Stimulated activated CD8-positive, alpha-beta memory T cell treated with anti-CD3 and anti-CD28 coated beads, Interleukin-15, amount 100 ng/mL, for 24 hours (primary cell): ENCODE results near the gene PANX1.

ENCODE experiments used
- DNase-seq: peaks from one replicate; pipeline ENCODE4 v3.0.0-alpha.2; 2020; ENCODE audit warnings: low read depth

Gene PANX1

GRCh38 chr11:94129512-94130297 is 1.1 kb downstream of the PANX1 start:
- no peak for DNase-seq

DNA sequence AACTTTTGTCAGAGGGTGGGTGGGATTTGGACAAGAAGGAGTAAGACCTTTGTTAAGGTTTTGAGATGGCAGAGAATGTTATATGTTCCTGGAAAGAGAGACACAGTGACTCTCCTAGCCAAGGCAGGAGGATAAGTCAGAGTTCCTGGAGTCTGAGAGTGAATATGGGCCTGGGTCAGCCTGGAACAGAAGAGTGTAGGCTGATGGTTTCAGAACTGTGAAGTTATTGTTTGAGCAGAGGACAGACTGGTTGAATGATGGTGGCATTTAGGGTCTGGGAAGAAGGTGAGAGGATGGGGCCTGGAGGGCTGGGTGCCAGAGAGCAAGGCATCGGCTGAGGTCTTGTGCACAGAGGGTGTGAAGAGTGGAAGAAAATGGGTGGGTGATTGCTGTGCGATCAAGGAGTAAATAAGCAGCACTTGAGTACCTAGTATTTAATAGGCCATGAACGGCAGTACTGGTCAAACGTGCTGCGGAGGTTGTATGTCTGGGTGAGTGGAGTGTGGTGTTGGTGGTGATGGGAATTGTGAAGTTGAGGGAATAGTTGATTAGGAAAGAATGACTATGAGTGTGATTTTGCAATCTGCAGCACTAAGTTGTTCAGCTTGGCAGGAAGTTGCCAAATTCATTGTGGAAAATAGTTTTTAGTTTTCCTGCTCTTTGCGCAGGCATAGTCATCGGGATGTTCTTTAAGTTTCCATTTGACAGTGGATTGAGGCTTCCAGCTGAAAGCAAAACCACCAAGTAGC is 1.8 kb downstream of the PANX1 start:
- no peak for DNase-seq

DNA sequence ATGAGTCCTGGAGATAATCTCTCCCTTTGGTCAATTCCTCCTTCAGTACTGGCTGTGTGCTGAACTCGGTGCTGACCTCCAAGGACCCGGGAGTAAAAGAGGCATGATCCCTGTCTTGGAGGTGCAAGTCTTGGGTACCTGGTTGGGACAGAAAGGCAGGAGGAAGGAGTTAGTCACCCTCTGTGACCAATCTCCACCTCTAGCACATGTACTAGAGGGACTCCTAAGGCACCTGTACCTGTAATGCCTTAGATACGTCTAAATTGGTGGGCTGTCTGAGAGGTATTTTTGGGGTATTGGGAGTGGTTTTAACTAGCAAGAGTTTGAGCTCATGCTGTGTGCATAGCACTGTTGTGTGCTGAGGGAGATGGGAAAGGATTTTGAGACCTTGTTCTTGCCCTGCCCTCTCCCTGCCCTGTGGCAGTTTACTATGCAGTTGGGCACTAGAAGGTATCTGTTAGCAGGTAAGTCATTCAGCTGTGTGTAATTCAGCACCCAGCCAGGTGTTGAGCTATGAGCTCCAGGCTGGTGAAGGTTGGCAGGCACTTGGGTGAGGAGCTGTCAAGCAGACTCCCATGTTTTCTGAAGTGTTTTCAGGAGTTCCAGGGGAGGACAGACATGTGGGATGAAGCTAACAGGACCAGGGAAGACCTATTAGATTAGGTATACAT is 2.5 kb downstream of the PANX1 start:
- DNase-seq, result no peak

DNA sequence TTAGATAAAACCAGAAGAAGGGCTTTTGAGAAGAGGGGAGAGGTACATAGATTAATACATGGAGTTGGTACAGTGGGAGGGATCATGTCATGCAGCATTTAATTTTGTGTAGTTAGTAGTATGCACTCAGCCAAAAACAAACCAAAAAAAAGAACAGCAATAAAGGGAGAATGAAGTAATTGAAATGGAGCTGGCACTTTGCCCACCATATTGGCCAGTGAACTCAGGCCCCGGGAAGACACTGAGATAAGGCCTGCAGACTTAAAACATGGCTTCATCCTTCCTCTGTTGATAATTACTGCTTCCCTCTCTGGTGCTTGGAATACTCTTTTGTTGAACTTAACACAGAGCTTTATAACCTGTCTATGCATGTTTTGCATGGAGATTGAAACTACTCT is 3.1 kb downstream of the PANX1 start:
- no peak for DNase-seq

- no peak for DNase-seq
Measured at GRCh38 chr11:94132152-94132558, 3.5 kb downstream of the PANX1 start.

DNA sequence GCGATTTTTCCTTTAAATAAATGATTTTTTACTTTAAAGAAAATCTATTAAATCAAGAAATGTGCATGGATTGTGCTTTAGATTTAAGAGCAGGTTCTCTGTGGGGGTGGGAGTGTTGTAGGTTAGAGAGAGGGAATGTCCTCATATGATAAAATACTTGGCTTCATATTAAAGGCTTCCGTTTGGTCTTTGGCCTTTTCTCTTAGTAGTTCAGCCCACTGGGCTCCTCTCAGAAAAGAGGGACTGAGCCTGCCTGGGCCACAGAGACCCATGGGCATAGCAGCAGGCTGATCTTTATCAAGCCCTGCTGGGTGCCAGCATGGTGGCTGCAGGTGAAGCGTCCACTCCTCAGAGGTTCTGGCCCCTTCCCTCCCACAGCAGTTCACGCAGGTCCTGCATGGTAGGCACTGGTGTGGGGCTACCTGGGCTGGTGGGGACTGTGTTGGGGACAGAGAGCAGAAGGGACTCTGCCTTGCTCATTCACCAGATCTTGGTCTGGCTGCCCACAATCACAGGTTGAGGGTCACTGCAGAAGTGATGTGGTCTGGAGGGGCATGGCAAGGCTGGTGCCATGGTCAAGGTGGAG is 4.3 kb downstream of the PANX1 start:
- DNase-seq, result no peak

DNA sequence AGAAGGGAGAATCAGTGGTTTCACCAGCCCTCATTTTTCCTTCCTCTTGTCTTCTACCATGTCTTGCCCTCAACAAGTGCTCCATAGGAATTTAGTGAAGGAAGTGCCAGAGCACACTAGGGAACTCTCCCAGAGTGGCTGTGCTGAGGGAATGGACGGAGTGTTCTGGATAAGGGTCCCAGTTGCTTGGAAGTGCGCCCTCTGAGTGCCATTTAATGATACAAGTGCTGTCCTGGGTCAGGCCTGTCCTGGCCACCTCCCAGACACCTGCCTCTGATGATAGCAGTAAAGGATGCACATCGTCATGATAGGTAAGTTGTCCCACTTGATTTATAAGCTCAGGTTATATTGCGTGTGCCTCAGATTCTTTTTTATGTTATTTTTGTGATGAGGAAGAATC is 5.1 kb downstream of the PANX1 start:
- DNase-seq, result no peak

- DNase-seq, result no peak
Measured at GRCh38 chr11:94134651-94135512, 6.2 kb downstream of the PANX1 start.

DNA sequence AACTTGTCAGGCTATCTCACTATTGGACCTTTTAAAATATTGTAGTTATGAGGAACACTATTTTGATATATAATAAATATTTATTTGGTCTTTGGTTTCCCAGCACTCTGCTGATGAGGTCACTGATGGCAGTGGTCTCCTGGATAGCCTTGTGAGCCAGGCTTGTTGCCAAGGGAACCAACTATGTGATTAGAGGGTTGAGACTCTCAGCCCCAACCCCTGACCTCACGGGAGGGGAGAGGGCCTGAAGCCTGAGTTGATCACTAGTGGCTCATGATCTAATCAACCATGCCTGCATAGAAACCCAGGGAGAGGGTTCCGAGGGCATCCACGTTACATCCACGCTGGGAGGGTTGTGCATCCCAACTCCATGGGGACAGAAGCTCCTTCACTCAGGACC is 10.8 kb downstream of the PANX1 start:
- no peak for DNase-seq

- no peak for DNase-seq
Measured at GRCh38 chr11:94140154-94140655, 11.6 kb downstream of the PANX1 start.

- no peak for DNase-seq
Measured at GRCh38 chr11:94141511-94142307, 13.1 kb downstream of the PANX1 start.

GRCh38 chr11:94142308-94143281 is 14.0 kb downstream of the PANX1 start:
- DNase-seq, result no peak

GRCh38 chr11:94144216-94144615 is 15.6 kb downstream of the PANX1 start:
- DNase-seq, result no peak

DNA sequence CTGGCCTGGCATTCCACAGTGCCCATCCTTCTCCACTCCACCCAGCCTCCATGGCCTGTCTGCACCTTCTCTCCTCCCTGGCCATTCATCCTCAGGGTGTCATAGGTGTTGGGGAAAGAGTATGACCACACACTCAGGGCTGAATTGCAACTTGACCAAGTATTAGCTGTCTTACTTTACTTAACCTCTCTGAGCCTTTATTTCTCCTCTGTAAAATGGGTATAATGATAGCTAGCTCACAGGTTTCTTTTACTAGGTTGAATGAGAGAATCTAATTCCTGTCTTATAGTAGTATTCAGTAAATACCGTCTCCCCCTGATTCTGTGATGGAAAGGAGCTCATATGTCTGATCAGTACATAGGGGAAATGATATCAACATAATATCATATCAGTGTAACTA is 16.0 kb downstream of the PANX1 start:
- DNase-seq, result no peak

- DNase-seq, result no peak
Measured at GRCh38 chr11:94145431-94145830, 16.8 kb downstream of the PANX1 start.

DNA sequence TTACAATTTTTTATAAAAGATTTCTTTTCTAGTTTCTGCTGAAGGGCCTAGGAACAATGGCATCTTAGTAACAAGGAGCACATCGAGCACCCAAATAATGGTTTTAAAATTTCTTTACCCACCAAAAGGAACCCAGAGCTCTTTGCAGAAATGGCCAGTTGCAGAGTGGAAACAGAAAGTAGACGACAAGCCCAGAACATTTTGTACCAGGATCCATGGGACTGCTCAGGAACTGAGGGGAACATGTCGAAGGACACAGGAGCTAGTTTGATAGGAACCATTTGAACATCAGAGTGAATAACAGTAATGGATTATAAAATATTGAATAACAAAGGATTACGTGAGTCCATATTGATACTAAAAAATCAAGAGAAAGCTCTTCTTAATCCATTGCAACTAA is 17.3 kb downstream of the PANX1 start:
- no peak for DNase-seq

DNA sequence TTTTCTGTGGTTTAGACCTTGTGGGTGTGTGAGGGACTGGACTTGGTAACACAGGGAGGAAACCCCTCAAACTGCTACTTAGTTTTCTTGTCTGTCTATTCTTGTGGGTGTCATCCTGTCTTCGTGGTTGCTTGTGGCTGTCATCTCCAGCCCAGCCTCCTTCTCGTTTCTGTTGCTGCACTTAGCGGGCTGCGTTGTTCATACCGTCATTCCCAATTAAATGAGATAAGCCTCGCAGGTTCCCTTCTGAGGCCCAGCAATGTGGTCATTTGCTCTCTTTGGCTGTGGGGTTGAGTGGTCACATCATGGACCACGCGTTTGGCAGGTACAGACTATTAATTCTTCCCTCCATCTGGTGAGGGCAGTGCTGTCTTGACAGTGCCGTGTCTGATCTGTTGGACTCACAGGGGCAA is 18.8 kb downstream of the PANX1 start:
- no peak for DNase-seq

DNA sequence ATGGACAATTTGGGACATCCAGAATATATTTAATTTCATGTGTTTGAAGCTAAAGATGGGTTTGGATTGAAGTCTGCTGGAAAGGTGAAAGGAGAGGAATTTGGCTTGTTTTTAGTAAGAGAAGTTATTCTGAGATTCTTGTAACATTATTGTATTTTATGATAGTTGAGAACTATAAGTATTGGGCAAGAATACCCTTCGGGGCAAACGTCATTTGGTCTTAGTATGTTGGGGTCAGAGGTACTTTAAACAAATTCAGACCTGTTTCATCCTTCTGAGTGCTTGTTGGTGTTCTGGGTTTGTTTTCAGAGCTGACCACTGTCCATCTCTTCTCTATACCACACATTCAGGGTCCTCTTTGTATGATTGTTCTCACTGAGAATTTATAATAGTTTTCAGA is 19.5 kb downstream of the PANX1 start:
- DNase-seq, result no peak

GRCh38 chr11:94149431-94150017 is 20.9 kb downstream of the PANX1 start:
- DNase-seq, result no peak
